ENCODE measurements around the gene RAE1.

- TF ChIP-seq CTCF (conservative IDR thresholded peaks at IDR 0.05; ENCODE audit: low read length) = no peak
- no peak for TF ChIP-seq EZH2phosphoT487 (IDR thresholded peaks at IDR 0.05; ENCODE audit: borderline replicate concordance)
Measured at GRCh38 chr20:57309544-57310115, 41.4 kb upstream of the RAE1 start.
